ENCODE measurements around the gene HTT-AS. TPM values are rescaled to one million over a fixed set of nuclear protein-coding genes. Genes with fewer than 3 reads are reported as not detected.
A peak's percentile ranks its signal among the peaks of the same experiment; 100 is the strongest.

HTT-AS gene
- total RNA-seq, 1 donor from 2014 or later, result not detected

GRCh38 chr4:3039706-3040366, 34.5 kb downstream of the HTT-AS start:
- Mint-ChIP-seq H3K36me3 (ENCODE audit: low read depth) (no peaks in the 10 kb centered on the region), H3K4me3 (no peak overlapping the region)
- intact Hi-C loops (cut with micrococcal nuclease), result loop anchor here (10.0 kb wide), 1 partner anchor 295 kb away; no protein-coding TSS in a partner anchor

GRCh38 chr4:3037957-3038461, 36.3 kb downstream of the HTT-AS start:
- Mint-ChIP-seq H3K4me3 (peak overlapping the region; percentile 74), H3K9me3 (no peaks in the 10 kb centered on the region), H3K36me3 (ENCODE audit: low read depth) (no peaks in the 10 kb centered on the region), H3K27me3 (peaks cover 10% of the 10 kb centered on the region), H3K27ac (peak overlapping the region; percentile 58), H3K4me1 (peaks cover 37% of the 10 kb centered on the region)
- intact Hi-C loops (cut with micrococcal nuclease), result loop anchor here (1.0 kb wide), 5 partner anchors 7 to 274 kb away; no protein-coding TSS in a partner anchor
- DNase-seq, result peak; percentile 73

More at GRCh38 chr4:3039706-3040366, 34.5 kb downstream of the HTT-AS start:
- Mint-ChIP-seq H3K27ac (no peak overlapping the region), H3K27me3 (peaks cover 10% of the 10 kb centered on the region), H3K9me3 (no peaks in the 10 kb centered on the region), H3K4me1 (peaks cover 46% of the 10 kb centered on the region)
- no peak for DNase-seq

DNA sequence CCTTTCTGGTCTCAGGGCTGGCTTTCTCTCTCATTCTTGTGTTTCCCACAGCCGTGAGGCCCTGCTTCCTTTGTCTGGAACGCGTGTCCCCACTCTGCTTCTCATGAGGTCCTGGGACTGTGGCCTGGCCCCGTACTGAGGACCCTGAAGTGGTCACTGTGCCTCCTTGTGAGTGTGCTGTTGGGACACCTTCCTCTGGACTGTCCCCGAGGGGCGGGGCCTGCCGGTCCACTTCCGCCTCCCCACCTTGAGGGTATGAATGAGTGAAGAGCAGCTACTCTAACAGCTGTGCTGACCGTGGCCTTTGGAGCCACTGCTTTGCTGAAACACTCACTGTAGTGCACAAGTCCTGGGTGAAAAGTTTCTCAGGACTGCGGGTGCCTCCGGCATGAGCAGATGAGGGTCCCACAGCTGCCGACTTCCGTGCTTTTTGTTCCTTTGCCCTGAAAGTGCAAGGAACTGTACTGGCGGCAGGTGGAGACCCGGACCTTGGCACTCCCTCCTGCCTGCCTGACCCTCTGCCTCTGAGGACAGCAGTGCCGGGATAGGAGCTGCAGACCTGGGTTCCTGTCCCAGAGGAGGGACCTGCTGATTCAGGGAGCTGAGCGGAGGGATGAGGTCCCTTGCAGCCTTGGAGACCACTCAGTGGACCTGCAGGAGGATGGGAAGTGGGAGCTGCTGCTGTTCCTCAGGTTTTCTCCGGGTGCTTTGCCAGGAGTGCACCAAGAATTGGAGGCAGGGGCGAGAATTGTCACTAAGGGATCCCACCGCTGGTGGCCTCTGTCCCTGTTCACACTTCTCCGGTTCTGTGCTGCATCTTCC, 38.0 kb downstream of the HTT-AS start:
- Mint-ChIP-seq H3K27ac (no peak overlapping the region), H3K9me3 (no peaks in the 10 kb centered on the region), H3K4me1 (peaks cover 25% of the 10 kb centered on the region), H3K27me3 (peaks cover 15% of the 10 kb centered on the region), H3K4me3 (no peak overlapping the region), H3K36me3 (ENCODE audit: low read depth) (no peaks in the 10 kb centered on the region)
- DNase-seq, result no peak
- intact Hi-C loops (cut with micrococcal nuclease), result no loop called here

GRCh38 chr4:3035674-3036073, 38.7 kb downstream of the HTT-AS start:
- no peaks in the 10 kb centered on the region for H3K36me3 Mint-ChIP-seq (ENCODE audit: low read depth)
- no peaks in the 10 kb centered on the region for H3K9me3 Mint-ChIP-seq
- no peak for DNase-seq
- peaks cover 15% of the 10 kb centered on the region for H3K27me3 Mint-ChIP-seq
- peaks cover 22% of the 10 kb centered on the region for H3K4me1 Mint-ChIP-seq
- intact Hi-C loops (cut with micrococcal nuclease), result no loop called here
- no peak overlapping the region for H3K27ac Mint-ChIP-seq
- H3K4me3 Mint-ChIP-seq, result no peak overlapping the region

DNA sequence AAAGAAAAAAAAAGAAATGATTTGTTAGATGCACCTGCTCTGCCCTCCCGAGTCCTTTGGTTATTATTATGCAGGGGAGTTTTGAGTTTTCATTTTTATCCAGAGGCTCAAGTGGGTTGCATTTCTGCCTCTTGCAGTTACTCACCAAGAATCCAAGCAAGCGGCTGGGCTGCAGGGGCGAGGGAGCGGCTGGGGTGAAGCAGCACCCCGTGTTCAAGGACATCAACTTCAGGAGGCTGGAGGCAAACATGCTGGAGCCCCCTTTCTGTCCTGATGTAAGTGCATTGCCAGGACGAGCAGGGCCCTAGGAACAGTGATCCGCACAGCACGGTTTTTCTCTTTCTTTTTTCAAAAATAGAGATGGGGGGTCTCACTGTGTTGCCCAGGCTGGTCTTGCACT, 39.1 kb downstream of the HTT-AS start:
- Mint-ChIP-seq H3K27ac (no peak overlapping the region), H3K4me3 (no peak overlapping the region)
- intact Hi-C loops (cut with micrococcal nuclease), result no loop called here

GRCh38 chr4:3034231-3034630, 40.1 kb downstream of the HTT-AS start:
- no peak for DNase-seq
- no peaks in the 10 kb centered on the region for H3K36me3 Mint-ChIP-seq (ENCODE audit: low read depth)
- intact Hi-C loops (cut with micrococcal nuclease), result no loop called here
- no peak overlapping the region for H3K4me3 Mint-ChIP-seq
- peaks cover 15% of the 10 kb centered on the region for H3K27me3 Mint-ChIP-seq
- peaks cover 19% of the 10 kb centered on the region for H3K4me1 Mint-ChIP-seq
- H3K9me3 Mint-ChIP-seq, result no peaks in the 10 kb centered on the region
- H3K27ac Mint-ChIP-seq, result no peak overlapping the region

More for the DNA sequence above, 39.1 kb downstream of the HTT-AS start:
- no peak for DNase-seq
- Mint-ChIP-seq H3K36me3 (ENCODE audit: low read depth) (no peaks in the 10 kb centered on the region), H3K27me3 (peaks cover 15% of the 10 kb centered on the region), H3K4me1 (peaks cover 19% of the 10 kb centered on the region), H3K9me3 (no peaks in the 10 kb centered on the region)

GRCh38 chr4:3031357-3032082, 42.8 kb downstream of the HTT-AS start:
- intact Hi-C loops (cut with micrococcal nuclease), result no loop called here
- Mint-ChIP-seq H3K4me3 (no peak overlapping the region), H3K36me3 (ENCODE audit: low read depth) (no peaks in the 10 kb centered on the region), H3K27ac (no peak overlapping the region), H3K4me1 (no peaks in the 10 kb centered on the region), H3K27me3 (peaks cover 9% of the 10 kb centered on the region), H3K9me3 (no peaks in the 10 kb centered on the region)
- no peak for DNase-seq

DNA sequence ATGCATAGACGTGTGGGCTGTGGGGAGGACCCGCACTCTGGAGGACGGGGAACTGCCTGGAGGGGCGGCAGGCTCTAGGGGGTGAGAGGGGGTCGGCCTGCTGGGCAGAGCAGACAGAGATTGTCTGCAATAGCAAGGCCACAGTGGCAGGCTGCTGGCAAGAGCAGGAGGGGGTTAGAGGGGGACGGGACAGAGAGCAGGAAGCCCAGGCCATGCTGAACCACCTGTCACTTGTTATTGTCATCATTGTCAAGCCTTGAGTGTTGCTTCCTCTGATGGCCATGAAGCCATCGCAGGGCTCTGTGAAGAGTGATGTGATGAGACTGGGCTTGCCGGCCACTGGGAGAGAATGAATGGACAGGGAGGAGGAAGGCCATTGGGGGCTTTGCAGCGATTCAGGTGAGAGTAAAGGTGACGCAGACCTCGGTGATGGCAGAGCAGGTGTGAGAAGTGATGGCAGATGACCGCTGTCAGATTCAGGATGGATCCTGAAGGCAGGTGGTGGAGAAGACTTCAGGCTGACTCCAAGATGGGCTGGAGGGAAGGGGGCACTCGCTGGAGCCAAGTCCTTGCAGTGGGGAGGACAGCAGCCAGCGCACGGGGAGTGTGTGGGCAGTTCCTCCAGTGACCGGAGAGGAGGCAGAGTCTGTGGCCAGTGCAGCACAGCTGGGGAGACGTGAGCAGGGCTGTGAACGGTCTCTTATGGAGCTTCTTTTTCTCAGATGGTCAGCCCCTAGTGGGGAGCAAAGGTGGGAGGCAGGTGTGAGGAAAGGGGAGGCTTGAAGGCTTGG, 43.6 kb downstream of the HTT-AS start:
- Mint-ChIP-seq H3K9me3 (no peaks in the 10 kb centered on the region), H3K36me3 (ENCODE audit: low read depth) (no peaks in the 10 kb centered on the region), H3K27ac (no peak overlapping the region), H3K4me3 (no peak overlapping the region), H3K27me3 (peaks cover 7% of the 10 kb centered on the region), H3K4me1 (no peaks in the 10 kb centered on the region)
- intact Hi-C loops (cut with micrococcal nuclease), result no loop called here
- DNase-seq, result no peak

- Mint-ChIP-seq H3K9me3 (no peaks in the 10 kb centered on the region), H3K36me3 (ENCODE audit: low read depth) (no peaks in the 10 kb centered on the region), H3K27me3 (peaks cover 6% of the 10 kb centered on the region), H3K4me3 (no peak overlapping the region), H3K4me1 (no peaks in the 10 kb centered on the region), H3K27ac (no peak overlapping the region)
- intact Hi-C loops (cut with micrococcal nuclease), result no loop called here
- DNase-seq, result no peak
Measured at GRCh38 chr4:3029464-3029863, 44.9 kb downstream of the HTT-AS start.

GRCh38 chr4:3026540-3026939, 47.8 kb downstream of the HTT-AS start:
- intact Hi-C loops (cut with micrococcal nuclease), result no loop called here
- no peak for DNase-seq
- Mint-ChIP-seq H3K27me3 (peaks cover 6% of the 10 kb centered on the region), H3K4me1 (no peaks in the 10 kb centered on the region), H3K36me3 (ENCODE audit: low read depth) (no peaks in the 10 kb centered on the region), H3K4me3 (no peak overlapping the region), H3K27ac (no peak overlapping the region), H3K9me3 (peaks cover 3% of the 10 kb centered on the region)

DNA sequence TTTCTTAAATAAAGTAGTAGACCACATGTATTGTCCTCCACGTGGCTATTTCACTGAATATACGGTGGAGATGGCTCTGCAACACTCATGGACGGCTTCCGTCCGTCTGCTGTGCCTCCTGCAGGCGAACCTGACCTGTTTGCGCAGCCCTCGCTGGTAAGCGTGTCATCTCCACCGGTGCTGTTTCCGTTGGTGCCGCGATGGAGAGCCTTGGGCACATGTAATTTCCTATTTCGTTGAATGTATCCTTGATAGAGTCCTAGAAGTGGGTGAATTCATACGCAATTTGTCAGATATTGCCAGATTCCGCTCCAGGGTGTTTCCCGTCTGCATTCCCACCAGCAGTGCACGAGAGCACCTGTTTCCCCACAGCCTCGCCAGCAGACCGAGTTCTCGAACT, 48.5 kb downstream of the HTT-AS start:
- no peak for DNase-seq
- Mint-ChIP-seq H3K27ac (no peak overlapping the region), H3K9me3 (peaks cover 3% of the 10 kb centered on the region), H3K4me3 (no peak overlapping the region), H3K27me3 (peaks cover 6% of the 10 kb centered on the region), H3K4me1 (no peaks in the 10 kb centered on the region), H3K36me3 (ENCODE audit: low read depth) (no peaks in the 10 kb centered on the region)
- intact Hi-C loops (cut with micrococcal nuclease), result no loop called here

GRCh38 chr4:3022651-3023050, 51.7 kb downstream of the HTT-AS start:
- intact Hi-C loops (cut with micrococcal nuclease), result no loop called here
- Mint-ChIP-seq H3K4me1 (no peaks in the 10 kb centered on the region), H3K27me3 (peaks cover 6% of the 10 kb centered on the region), H3K4me3 (no peak overlapping the region), H3K9me3 (peaks cover 3% of the 10 kb centered on the region), H3K27ac (no peak overlapping the region), H3K36me3 (ENCODE audit: low read depth) (no peaks in the 10 kb centered on the region)
- no peak for DNase-seq

DNA sequence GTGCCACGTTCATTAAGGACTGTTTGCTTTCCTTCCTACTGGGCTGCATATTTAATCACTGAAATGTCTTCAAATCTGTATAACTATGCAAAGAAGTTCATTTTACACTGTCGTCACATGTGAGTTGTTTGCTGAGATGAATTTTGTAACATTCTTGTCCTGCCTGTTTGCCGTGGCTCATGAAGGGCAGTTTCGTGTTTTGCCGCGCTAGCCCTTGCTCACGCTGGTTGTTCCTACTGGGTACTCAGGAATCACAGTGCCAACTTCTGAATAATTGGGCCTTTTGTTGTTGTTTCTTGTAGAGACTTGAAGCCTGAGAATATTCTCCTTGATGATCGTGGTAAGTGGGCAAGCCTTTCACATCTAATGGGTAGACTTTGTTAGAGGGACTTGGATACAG, 52.2 kb downstream of the HTT-AS start:
- DNase-seq, result no peak
- intact Hi-C loops (cut with micrococcal nuclease), result no loop called here
- H3K9me3 Mint-ChIP-seq, result peaks cover 3% of the 10 kb centered on the region
- H3K4me3 Mint-ChIP-seq, result no peak overlapping the region
- no peak overlapping the region for H3K27ac Mint-ChIP-seq
- H3K4me1 Mint-ChIP-seq, result no peaks in the 10 kb centered on the region
- no peaks in the 10 kb centered on the region for H3K36me3 Mint-ChIP-seq (ENCODE audit: low read depth)
- H3K27me3 Mint-ChIP-seq, result peaks cover 7% of the 10 kb centered on the region
